Activated CD4-positive, alpha-beta T cell treated with anti-CD3 and anti-CD28 coated beads, Interleukin-2, amount 10 ng/mL, durations not matched to agents 7 days and 5 days (primary cell): ENCODE measurements around the gene HEPHL1. TPM values are rescaled to one million over a fixed set of nuclear protein-coding genes. Genes with fewer than 3 reads are reported as not detected.

Experiments used
- CTCF ChIA-PET: fragments of 350-600 bp; sonication (Branson Sonifier 250); formaldehyde crosslinking; loops from one replicate; lab custom pipeline; 2021; ENCODE audit warnings: antibody characterized with exemption; lab: Charles Lee
- POLR2A ChIA-PET: fragments of 350-600 bp; sonication (Branson Sonifier 250); formaldehyde crosslinking; loops from one replicate; lab custom pipeline; 2021; ENCODE audit warnings: antibody characterized with exemption; lab: Charles Lee
- DNase-seq: peaks from one replicate; pipeline ENCODE4 v3.0.0-alpha.2; 2020
- H3K27ac Mint-ChIP-seq: one replicate; pipeline ENCODE4 v1.8.0; 2021; ENCODE audit warnings: mild to moderate bottlenecking, moderate library complexity, mixed read lengths
- H3K27me3 Mint-ChIP-seq: one replicate; pipeline ENCODE4 v1.8.0; 2021; ENCODE audit warnings: mixed read lengths
- H3K36me3 Mint-ChIP-seq: one replicate; pipeline ENCODE4 v1.8.0; 2021; ENCODE audit warnings: low read depth, mixed read lengths
- H3K4me1 Mint-ChIP-seq: one replicate; pipeline ENCODE4 v1.8.0; 2021; ENCODE audit warnings: mixed read lengths
- H3K4me3 Mint-ChIP-seq: one replicate; pipeline ENCODE4 v1.8.0; 2021; ENCODE audit warnings: mild to moderate bottlenecking, moderate library complexity, mixed read lengths
- H3K9me3 Mint-ChIP-seq: one replicate; pipeline ENCODE4 v1.8.0; 2021; ENCODE audit warnings: mixed read lengths
- total RNA-seq, 2 experiments: library from RNA; stranded (reverse); gene quantifications; one replicate each; pipeline ENCODE4 v1.2.3, GENCODE V29; 2021

HEPHL1 gene
- total RNA-seq, 2 experiments from 2014 or later = not detected

DNA sequence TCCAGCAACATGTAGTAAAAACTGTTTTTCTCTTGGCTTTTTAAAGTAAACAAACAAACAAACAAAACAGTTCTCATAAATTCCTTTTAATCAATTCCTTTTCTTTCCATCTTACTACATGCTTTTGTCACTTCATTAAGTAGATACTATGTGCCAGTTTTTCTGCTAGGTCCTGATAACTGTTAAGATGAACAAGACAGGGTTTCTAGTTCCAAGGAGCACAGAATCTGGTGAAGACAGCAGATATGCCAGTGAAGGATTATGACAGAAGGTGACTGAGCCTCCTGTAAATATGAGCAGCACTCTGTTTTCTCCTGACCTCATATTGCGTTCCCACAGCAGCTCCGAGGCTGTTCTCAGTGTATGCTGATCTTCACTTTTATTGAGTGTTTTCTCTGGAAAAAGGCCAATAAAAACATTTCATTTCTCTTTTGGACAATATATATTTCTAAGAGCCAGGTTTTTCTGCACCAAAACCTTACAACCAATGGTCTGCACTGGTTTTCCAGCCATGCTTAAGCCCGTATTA lies 45.8 kb downstream of the HEPHL1 start:
- no peaks in the 10 kb centered on the region for H3K4me1 Mint-ChIP-seq
- no peak overlapping the region for H3K4me3 Mint-ChIP-seq
- H3K27ac Mint-ChIP-seq = no peak overlapping the region
- no peaks in the 10 kb centered on the region for H3K36me3 Mint-ChIP-seq
- no peak for DNase-seq
- H3K27me3 Mint-ChIP-seq = peaks cover 3% of the 10 kb centered on the region
- H3K9me3 Mint-ChIP-seq = no peaks in the 10 kb centered on the region
- ChIA-PET CTCF (no interaction called here), POLR2A (no interaction called here)

DNA sequence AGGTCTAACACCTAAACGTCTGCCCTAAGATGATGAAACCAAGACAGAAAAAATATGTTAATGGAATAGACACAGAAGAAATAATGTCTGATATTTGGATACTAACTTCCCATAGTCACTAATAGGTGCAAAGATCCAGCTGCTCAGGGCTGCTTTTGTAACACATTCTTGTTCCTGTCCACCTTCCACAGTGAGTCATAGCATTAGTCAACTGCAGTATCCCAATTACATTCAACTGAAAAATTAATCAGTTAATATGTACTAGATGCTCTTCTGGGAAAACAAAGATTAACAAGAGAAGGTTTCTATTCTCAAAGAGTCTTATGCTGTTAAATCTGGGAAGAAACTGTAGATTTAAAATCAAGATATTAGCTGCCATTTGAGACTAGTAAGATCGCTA lies 47.6 kb downstream of the HEPHL1 start:
- ChIA-PET POLR2A (no interaction called here), CTCF (no interaction called here)
- Mint-ChIP-seq H3K27me3 (peaks cover 3% of the 10 kb centered on the region), H3K27ac (no peak overlapping the region), H3K4me1 (no peaks in the 10 kb centered on the region), H3K36me3 (no peaks in the 10 kb centered on the region), H3K9me3 (no peaks in the 10 kb centered on the region), H3K4me3 (no peak overlapping the region)
- no peak for DNase-seq

- DNase-seq = no peak
- ChIA-PET POLR2A (no interaction called here), CTCF (no interaction called here)
- Mint-ChIP-seq H3K9me3 (no peaks in the 10 kb centered on the region), H3K36me3 (no peaks in the 10 kb centered on the region), H3K27me3 (peaks cover 6% of the 10 kb centered on the region), H3K4me1 (no peaks in the 10 kb centered on the region), H3K27ac (no peak overlapping the region), H3K4me3 (no peak overlapping the region)
These were observed 56.6 kb downstream of the HEPHL1 start for GRCh38 chr11:94077552-94078293.

GRCh38 chr11:94084164-94084563 lies 63.0 kb downstream of the HEPHL1 start:
- Mint-ChIP-seq H3K4me1 (no peaks in the 10 kb centered on the region), H3K27me3 (peaks cover 11% of the 10 kb centered on the region), H3K4me3 (no peak overlapping the region), H3K9me3 (no peaks in the 10 kb centered on the region), H3K36me3 (no peaks in the 10 kb centered on the region), H3K27ac (no peak overlapping the region)
- DNase-seq = no peak
- ChIA-PET POLR2A (no interaction called here), CTCF (no interaction called here)

DNA sequence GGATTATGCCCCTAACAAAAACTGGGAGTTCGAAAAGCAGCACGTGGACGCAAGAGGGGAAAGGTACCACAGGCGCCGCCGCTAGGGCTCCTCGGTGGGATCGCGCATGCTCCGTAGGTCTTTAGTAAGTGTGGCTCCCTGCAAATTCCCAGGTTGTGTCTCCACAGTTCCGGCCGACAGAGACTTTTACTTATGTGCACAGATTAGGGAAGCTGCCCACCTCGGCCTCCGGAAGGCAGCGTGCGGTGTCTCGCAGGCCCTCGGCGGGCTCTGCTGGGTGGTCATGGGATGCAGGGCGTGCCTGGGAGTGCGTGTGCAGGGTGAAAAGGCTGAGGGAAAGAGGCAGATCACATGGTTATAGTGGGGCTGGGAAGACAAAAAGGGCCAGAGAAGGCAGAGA lies 67.8 kb downstream of the HEPHL1 start:
- Mint-ChIP-seq H3K9me3 (no peaks in the 10 kb centered on the region), H3K36me3 (no peaks in the 10 kb centered on the region), H3K27me3 (peaks cover 5% of the 10 kb centered on the region), H3K4me1 (no peaks in the 10 kb centered on the region), H3K27ac (no peak overlapping the region), H3K4me3 (no peak overlapping the region)
- CTCF ChIA-PET = no interaction called here
- no peak for DNase-seq
- POLR2A ChIA-PET = no interaction called here

- Mint-ChIP-seq H3K4me1 (no peaks in the 10 kb centered on the region), H3K27ac (no peak overlapping the region), H3K27me3 (peaks cover 5% of the 10 kb centered on the region), H3K9me3 (no peaks in the 10 kb centered on the region), H3K4me3 (no peak overlapping the region), H3K36me3 (no peaks in the 10 kb centered on the region)
- DNase-seq = no peak
- ChIA-PET CTCF (no interaction called here), POLR2A (no interaction called here)
These were observed 68.2 kb downstream of the HEPHL1 start for GRCh38 chr11:94089341-94089740.

DNA sequence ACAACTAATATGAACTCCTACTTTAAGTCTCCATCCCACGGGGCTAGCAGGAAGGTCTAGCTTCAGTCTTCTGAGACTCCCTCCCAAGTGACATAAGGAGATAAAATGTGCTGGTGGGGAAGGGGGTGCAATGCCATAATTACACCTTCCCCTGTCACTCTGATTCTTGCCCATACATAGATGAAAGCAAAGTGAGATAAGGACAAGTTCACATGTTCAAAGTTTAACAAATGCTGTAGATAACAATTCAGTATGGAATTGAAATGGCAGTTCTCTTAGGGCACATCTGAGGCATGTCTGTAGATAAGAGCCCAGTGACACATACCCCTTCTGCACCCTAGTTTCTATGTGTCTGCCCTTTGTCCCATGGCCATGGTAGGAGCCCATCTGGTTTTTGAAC lies 69.2 kb downstream of the HEPHL1 start:
- Mint-ChIP-seq H3K4me3 (no peak overlapping the region), H3K4me1 (no peaks in the 10 kb centered on the region), H3K9me3 (no peaks in the 10 kb centered on the region), H3K27me3 (peaks cover 5% of the 10 kb centered on the region), H3K27ac (no peak overlapping the region), H3K36me3 (no peaks in the 10 kb centered on the region)
- POLR2A ChIA-PET = no interaction called here
- CTCF ChIA-PET = no interaction called here
- no peak for DNase-seq

DNA sequence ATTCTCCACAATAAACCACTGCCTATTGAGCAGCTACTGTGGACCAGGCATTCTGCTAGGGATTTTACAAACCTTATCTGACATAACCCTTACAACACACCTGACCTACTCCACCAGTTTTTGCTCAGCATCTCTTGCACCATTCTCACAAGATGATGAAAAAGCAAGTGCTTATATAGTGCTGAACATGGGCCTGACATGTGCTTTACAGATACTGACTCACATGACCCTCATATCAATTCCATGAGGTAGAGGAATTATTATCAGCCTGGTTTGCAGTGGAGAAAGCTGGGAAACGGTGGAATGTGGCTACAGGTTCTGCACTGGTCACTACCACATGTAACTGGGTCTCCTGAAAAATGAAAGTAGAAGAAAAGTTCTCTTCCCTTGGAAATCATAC lies 69.9 kb downstream of the HEPHL1 start:
- no peak overlapping the region for H3K27ac Mint-ChIP-seq
- no peak overlapping the region for H3K4me3 Mint-ChIP-seq
- H3K36me3 Mint-ChIP-seq = no peaks in the 10 kb centered on the region
- H3K9me3 Mint-ChIP-seq = no peaks in the 10 kb centered on the region
- ChIA-PET CTCF (no interaction called here), POLR2A (no interaction called here)
- H3K4me1 Mint-ChIP-seq = no peaks in the 10 kb centered on the region
- H3K27me3 Mint-ChIP-seq = peaks cover 3% of the 10 kb centered on the region
- DNase-seq = no peak

- H3K4me3 Mint-ChIP-seq = no peak overlapping the region
- no peak overlapping the region for H3K27ac Mint-ChIP-seq
- POLR2A ChIA-PET = no interaction called here
- CTCF ChIA-PET = no interaction called here
- DNase-seq = no peak
- H3K9me3 Mint-ChIP-seq = no peaks in the 10 kb centered on the region
- no peaks in the 10 kb centered on the region for H3K4me1 Mint-ChIP-seq
- H3K36me3 Mint-ChIP-seq = no peaks in the 10 kb centered on the region
- peaks cover 2% of the 10 kb centered on the region for H3K27me3 Mint-ChIP-seq
These were observed 79.1 kb downstream of the HEPHL1 start for GRCh38 chr11:94100253-94100652.

DNA sequence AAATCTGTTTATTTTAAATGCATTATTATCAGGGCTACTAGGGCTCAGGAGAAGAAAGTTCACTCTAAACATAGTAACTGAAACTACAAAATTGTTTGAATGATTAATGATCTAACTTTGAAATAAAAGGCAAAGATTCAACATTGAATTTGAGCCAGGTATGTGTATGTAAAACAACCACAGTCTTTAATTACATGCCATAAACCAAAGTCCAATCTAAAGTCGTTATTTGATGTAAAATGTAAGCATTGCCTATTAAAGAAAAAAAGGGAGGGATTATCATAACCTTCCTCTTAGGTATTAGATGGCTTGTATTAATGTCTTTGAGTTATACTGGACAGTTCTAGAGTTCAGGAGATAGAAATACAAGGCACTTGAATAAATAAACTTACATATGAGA lies 82.3 kb downstream of the HEPHL1 start:
- no peak overlapping the region for H3K27ac Mint-ChIP-seq
- no peak overlapping the region for H3K4me3 Mint-ChIP-seq
- no peaks in the 10 kb centered on the region for H3K4me1 Mint-ChIP-seq
- no peaks in the 10 kb centered on the region for H3K36me3 Mint-ChIP-seq
- ChIA-PET CTCF (no interaction called here), POLR2A (no interaction called here)
- H3K9me3 Mint-ChIP-seq = no peaks in the 10 kb centered on the region
- DNase-seq = no peak
- peaks cover 5% of the 10 kb centered on the region for H3K27me3 Mint-ChIP-seq

GRCh38 chr11:94104734-94105133 lies 83.6 kb downstream of the HEPHL1 start:
- H3K27me3 Mint-ChIP-seq = peaks cover 11% of the 10 kb centered on the region
- POLR2A ChIA-PET = no interaction called here
- H3K27ac Mint-ChIP-seq = no peak overlapping the region
- H3K4me3 Mint-ChIP-seq = no peak overlapping the region
- CTCF ChIA-PET = no interaction called here
- H3K9me3 Mint-ChIP-seq = no peaks in the 10 kb centered on the region
- H3K36me3 Mint-ChIP-seq = no peaks in the 10 kb centered on the region
- no peaks in the 10 kb centered on the region for H3K4me1 Mint-ChIP-seq
- no peak for DNase-seq

- Mint-ChIP-seq H3K4me3 (no peak overlapping the region), H3K27ac (no peak overlapping the region), H3K9me3 (no peaks in the 10 kb centered on the region), H3K27me3 (peaks cover 11% of the 10 kb centered on the region), H3K36me3 (no peaks in the 10 kb centered on the region), H3K4me1 (no peaks in the 10 kb centered on the region)
- CTCF ChIA-PET = no interaction called here
- DNase-seq = no peak
- POLR2A ChIA-PET = no interaction called here
These were observed 85.6 kb downstream of the HEPHL1 start for GRCh38 chr11:94106716-94107115.

DNA sequence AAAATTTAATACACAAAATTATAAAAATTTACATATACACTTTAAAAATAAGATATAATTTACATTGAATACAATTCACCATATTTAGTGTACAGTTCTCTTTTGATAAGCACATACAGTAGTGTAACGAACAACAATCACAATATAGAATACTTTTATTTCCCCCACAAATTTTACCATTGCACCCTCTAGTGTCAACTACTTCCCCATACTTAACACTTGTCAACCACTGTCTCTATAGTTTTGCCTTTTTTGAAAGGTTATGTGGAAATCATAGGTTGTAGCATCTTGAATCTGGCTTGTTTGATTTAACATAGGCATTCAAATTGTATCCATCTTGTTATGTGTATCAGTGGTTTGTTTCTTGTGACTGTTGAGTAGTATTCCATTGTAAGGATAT lies 86.2 kb downstream of the HEPHL1 start:
- no peaks in the 10 kb centered on the region for H3K9me3 Mint-ChIP-seq
- CTCF ChIA-PET = no interaction called here
- no peak overlapping the region for H3K27ac Mint-ChIP-seq
- peaks cover 11% of the 10 kb centered on the region for H3K27me3 Mint-ChIP-seq
- DNase-seq = no peak
- H3K4me3 Mint-ChIP-seq = no peak overlapping the region
- POLR2A ChIA-PET = no interaction called here
- H3K4me1 Mint-ChIP-seq = no peaks in the 10 kb centered on the region
- no peaks in the 10 kb centered on the region for H3K36me3 Mint-ChIP-seq

GRCh38 chr11:94111241-94111640 lies 90.1 kb downstream of the HEPHL1 start:
- Mint-ChIP-seq H3K4me1 (no peaks in the 10 kb centered on the region), H3K27me3 (peaks cover 19% of the 10 kb centered on the region), H3K27ac (no peak overlapping the region), H3K9me3 (no peaks in the 10 kb centered on the region), H3K36me3 (no peaks in the 10 kb centered on the region), H3K4me3 (no peak overlapping the region)
- ChIA-PET CTCF (no interaction called here), POLR2A (no interaction called here)
- no peak for DNase-seq
